Astrocyte of the spinal cord (primary cell): Measurements from ENCODE around the gene FUT1.
A peak's percentile ranks its signal among the peaks of the same experiment; 100 is the strongest.

ENCODE experiments used
- DNase-seq: peaks from one replicate; pipeline ENCODE4 v3.0.0; 2011; ENCODE audit warnings: low read depth, low spot score
- H3K4me3 ChIP-seq: 2 replicates; pipeline ENCODE4 v1.5.1; 2011; ENCODE audit warnings: low read depth, mild to moderate bottlenecking, low read length, moderate library complexity
- CTCF ChIP-seq: IDR thresholded peaks from 2 replicates; pipeline ENCODE4 v1.5.1; 2012; ENCODE audit warnings: low read depth, mild to moderate bottlenecking, low read length, inconsistent platforms
- in situ Hi-C: cut with HindIII; loops from 2 replicates; pipeline ENCODE4 v1.10.0; 2017; ENCODE audit warnings: low sequenced_read_pairs

The FUT1 gene

DNA sequence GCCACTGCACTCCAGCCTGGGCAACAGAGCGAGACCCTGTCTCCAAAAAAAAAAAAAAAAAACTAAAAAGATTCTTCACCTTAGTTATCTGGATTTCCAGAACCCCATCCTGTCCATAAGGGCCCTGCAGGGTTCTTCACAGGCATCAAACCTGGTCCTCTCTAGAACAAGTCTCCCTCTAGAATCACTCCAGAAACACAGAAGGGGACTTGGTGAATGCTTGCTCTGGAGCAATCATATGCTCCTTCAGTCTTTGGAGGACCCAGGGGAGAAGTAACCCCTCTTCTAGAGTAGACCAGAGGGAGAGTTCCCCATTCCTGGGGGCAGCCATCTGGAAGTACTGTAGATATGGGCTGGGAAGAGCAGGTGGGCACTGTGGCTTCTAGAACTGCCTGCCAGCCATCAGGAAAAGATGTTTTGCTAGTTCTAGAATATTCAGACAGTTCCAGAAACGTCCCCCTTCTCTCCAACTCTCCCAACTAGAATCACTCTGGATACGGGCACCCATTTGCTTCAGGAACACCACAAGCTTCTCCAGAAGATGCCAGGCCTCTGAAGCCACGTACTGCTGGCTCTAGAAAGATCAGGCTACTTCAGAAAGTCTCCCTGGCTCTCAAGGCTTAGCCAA lies 2.8 kb downstream of the FUT1 start:
- no peak for DNase-seq
- no peak for TF ChIP-seq CTCF
- in situ Hi-C loops, result no loop called here
- H3K4me3 ChIP-seq, result no peak overlapping the region

- TF ChIP-seq CTCF, result no peak
- in situ Hi-C loops, result no loop called here
- peak within 1 kb of the TSS; percentile 69 for H3K4me3 ChIP-seq
- DNase-seq, result peak; percentile 92
Measured at GRCh38 chr19:48746738-48747575, 5.5 kb downstream of the FUT1 start, which contains the start of gene IZUMO1. IZUMO1 (minus strand) TSS chr19:48746909; CDS start chr19:48745859, 1,050 bp downstream.

DNA sequence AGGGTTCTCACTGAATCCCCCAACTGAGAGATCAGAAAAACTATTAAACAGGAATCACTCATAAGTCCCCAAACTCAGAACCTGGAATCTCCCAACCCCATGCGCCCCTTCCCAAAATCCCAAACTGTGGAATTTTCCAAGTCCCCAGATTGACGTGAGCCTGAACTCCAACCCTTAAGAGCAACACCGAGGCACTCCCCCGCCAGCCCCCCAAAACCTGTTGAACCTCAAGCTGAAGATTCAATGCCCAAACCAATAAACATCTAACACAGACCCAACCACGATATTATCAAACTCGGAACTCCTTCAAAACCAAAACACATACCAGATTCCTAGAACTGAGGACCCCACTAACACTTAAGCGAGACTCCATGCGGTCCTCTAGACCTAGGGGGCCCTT lies 6.3 kb downstream of the FUT1 start:
- TF ChIP-seq CTCF, result no peak
- no peak for DNase-seq
- in situ Hi-C loops, result no loop called here
- H3K4me3 ChIP-seq, result no peak overlapping the region

DNA sequence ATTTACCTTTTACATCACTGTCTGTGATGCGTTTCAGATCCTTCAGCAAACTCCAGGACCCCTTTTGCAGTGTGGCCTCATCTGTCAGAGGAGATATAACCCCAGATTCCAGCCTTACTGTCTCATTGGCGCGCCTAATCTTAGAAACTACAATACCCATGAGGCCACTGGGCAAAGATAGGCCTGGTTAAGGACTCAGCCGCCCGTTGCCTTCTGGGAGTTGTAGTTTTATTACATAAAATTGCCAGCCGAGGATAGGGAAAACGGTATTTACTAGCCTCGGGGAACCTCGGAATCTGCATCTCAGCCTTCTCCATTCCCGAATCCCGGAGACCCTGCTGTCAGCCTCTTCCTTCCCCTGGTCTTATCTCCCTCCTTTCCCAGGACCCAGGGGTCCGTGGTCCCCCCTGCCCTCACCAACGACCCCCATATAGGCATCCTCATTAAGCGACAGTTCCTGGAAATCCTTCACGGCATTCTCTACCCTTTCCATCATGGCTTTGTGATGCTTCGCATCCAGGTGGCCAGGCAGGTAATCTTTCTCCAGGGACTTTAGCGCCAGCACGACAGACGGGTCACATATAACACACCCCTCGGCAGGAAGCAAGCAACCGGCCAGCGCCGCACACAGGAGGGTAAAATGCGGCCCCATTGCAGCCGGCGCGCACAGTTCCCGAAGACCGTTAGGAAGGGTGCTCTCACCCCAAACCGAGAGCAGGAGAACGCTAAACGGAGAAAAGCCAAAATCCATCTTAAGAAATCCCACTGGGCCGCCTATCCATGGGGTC lies 7.0 kb downstream of the FUT1 start:
- no peak overlapping the region for H3K4me3 ChIP-seq
- TF ChIP-seq CTCF, result no peak
- in situ Hi-C loops, result no loop called here
- DNase-seq, result peak; percentile 66

GRCh38 chr19:48742096-48742495 lies 10.3 kb downstream of the FUT1 start:
- no peak overlapping the region for H3K4me3 ChIP-seq
- in situ Hi-C loops, result no loop called here
- no peak for TF ChIP-seq CTCF
- no peak for DNase-seq
